AG04449 (cell line): Measurements from ENCODE around the gene AMPD1.

Experiments
- CTCF ChIA-PET: fragments of 350-600 bp; formaldehyde crosslinking; extraction: SDS; loops from one replicate; lab custom pipeline; 2021; ENCODE audit warnings: antibody characterized with exemption; lab: Yijun Ruan, JAX
- POLR2A ChIA-PET: fragments of 400-600, 350-600 bp; formaldehyde crosslinking; extraction: SDS; loops from one replicate; lab custom pipeline; 2020; ENCODE audit warnings: antibody characterized with exemption, inconsistent platforms; lab: Yijun Ruan, JAX
- DNase-seq: peaks from one replicate; pipeline ENCODE4 v3.0.0-alpha.2; 2010; ENCODE audit warnings: low read depth, low spot score
- H3K4me3 ChIP-seq: 2 replicates; pipeline ENCODE4 v1.5.1; 2011; ENCODE audit warnings: low read depth, mild to moderate bottlenecking, control low read depth, low read length
- CTCF ChIP-seq: IDR thresholded peaks from one replicate; pipeline ENCODE4 v1.5.1; 2011; ENCODE audit warnings: mild to moderate bottlenecking, moderate library complexity, low read length, control low read depth, inconsistent platforms; ENCODE audit not compliant: insufficient read depth; ENCODE audit errors: missing control alignments

The AMPD1 gene

GRCh38 chr1:114719424-114719787 is 24.1 kb upstream of the AMPD1 start:
- CTCF ChIA-PET: interaction anchor here (1.5 kb wide), 1 partner anchor 11 kb away, joined by 4 read pairs; no protein-coding TSS in a partner anchor
- no peak overlapping the region for H3K4me3 ChIP-seq
- POLR2A ChIA-PET: interaction anchor here (0.8 kb wide), 1 partner anchor 37 kb away, joined by 3 read pairs; no protein-coding TSS in a partner anchor
- no peak for TF ChIP-seq CTCF
- DNase-seq: no peak

- CTCF ChIA-PET: interaction anchor here (1.5 kb wide), 1 partner anchor 12 kb away, joined by 4 read pairs; no protein-coding TSS in a partner anchor
- no peak for TF ChIP-seq CTCF
- H3K4me3 ChIP-seq: no peak overlapping the region
- peak; percentile 28 for DNase-seq
- POLR2A ChIA-PET: no interaction called here
These were observed 23.5 kb upstream of the AMPD1 start for GRCh38 chr1:114718661-114719423.

GRCh38 chr1:114716304-114717170 is 21.2 kb upstream of the AMPD1 start, which contains the start of gene NRAS:
Gene NRAS, minus strand, starts transcription at chr1:114716771. Its CDS starts 611 bp downstream, at chr1:114716160.
- CTCF ChIA-PET: interaction anchor here (0.8 to 2.9 kb wide), 3 partner anchors 47 to 371 kb away, joined by 3 to 10 read pairs (median 3); partner anchors contain the start of gene DENND2C
- peak; percentile 51 for DNase-seq
- POLR2A ChIA-PET: no interaction called here
- TF ChIP-seq CTCF: no peak
- peak within 1 kb of the TSS; percentile 93 for H3K4me3 ChIP-seq

GRCh38 chr1:114715952-114716303 is 20.6 kb upstream of the AMPD1 start:
- POLR2A ChIA-PET: no interaction called here
- CTCF ChIA-PET: interaction anchor here (0.8 to 2.9 kb wide), 5 partner anchors 13 to 396 kb away, joined by 3 to 10 read pairs (median 3); partner anchors contain the start of gene DENND2C
- H3K4me3 ChIP-seq: peak overlapping the region; percentile 93
- DNase-seq: no peak
- TF ChIP-seq CTCF: no peak

GRCh38 chr1:114712977-114713376 is 17.6 kb upstream of the AMPD1 start:
- ChIA-PET CTCF (no interaction called here), POLR2A (no interaction called here)
- no peak for TF ChIP-seq CTCF
- no peak overlapping the region for H3K4me3 ChIP-seq
- DNase-seq: no peak
